Brain microvascular endothelial cell (primary cell): ENCODE data around the gene TMTC4.
A peak's percentile ranks its signal among the peaks of the same experiment; 100 is the strongest.

ENCODE experiments used
- DNase-seq: peaks from one replicate; pipeline ENCODE4 v3.0.0-alpha.2; 2020
- H3K27ac ChIP-seq: fragments of 250-450 bp; sonication (Bioruptor Pico); 2 replicates; pipeline ENCODE4 v1.5.1; 2020; ENCODE audit warnings: mild to moderate bottlenecking, moderate library complexity
- H3K27me3 ChIP-seq: fragments of 250-450 bp; sonication (Bioruptor Pico); replicated peaks from 2 replicates; pipeline ENCODE4 v1.5.1; 2020; ENCODE audit warnings: mild to moderate bottlenecking
- H3K36me3 ChIP-seq: fragments of 250-450 bp; sonication (Bioruptor Pico); replicated peaks from 2 replicates; pipeline ENCODE4 v1.5.1; 2020; ENCODE audit warnings: mild to moderate bottlenecking
- H3K4me3 ChIP-seq: 2 replicates; pipeline ENCODE4 v1.5.1; 2011; ENCODE audit warnings: low read depth, mild to moderate bottlenecking, control low read depth, low read length, moderate library complexity
- CTCF ChIP-seq: IDR thresholded peaks from 2 replicates; pipeline ENCODE4 v1.5.1; 2011; ENCODE audit warnings: low read depth, mild to moderate bottlenecking, moderate library complexity, low read length, control low read depth, inconsistent platforms; ENCODE audit errors: missing control alignments
- in situ Hi-C: cut with HindIII; loops from 2 replicates; pipeline ENCODE4 v1.10.0; 2017; ENCODE audit warnings: low sequenced_read_pairs, low pct_ligation_motif_present

The TMTC4 gene

GRCh38 chr13:100674572-100674871 lies at the start of gene TMTC4:
Gene TMTC4 (minus strand): TSS chr13:100674795. CDS start chr13:100670362, 4,433 bp downstream.
- peak within 1 kb of the TSS; percentile 74 for H3K4me3 ChIP-seq
- H3K27ac ChIP-seq, result peak within 1 kb of the TSS; percentile 47
- in situ Hi-C loops, result no loop called here
- no peaks in the 10 kb centered on the region for H3K27me3 ChIP-seq
- no peaks in the 10 kb centered on the region for H3K36me3 ChIP-seq
- TF ChIP-seq CTCF, result no peak
- no peak for DNase-seq

- in situ Hi-C loops, result no loop called here
- H3K27ac ChIP-seq, result no peak overlapping the region
These were observed 47.9 kb upstream of the TMTC4 start for GRCh38 chr13:100722517-100722916.

GRCh38 chr13:100721885-100722512 lies 47.4 kb upstream of the TMTC4 start:
- Histone ChIP-seq H3K36me3 (no peaks in the 10 kb centered on the region), H3K4me3 (no peak overlapping the region), H3K27ac (no peak overlapping the region), H3K27me3 (no peaks in the 10 kb centered on the region)
- in situ Hi-C loops, result no loop called here
- peak; percentile 53 for DNase-seq
- peak; percentile 82 for TF ChIP-seq CTCF

More at GRCh38 chr13:100722517-100722916, 47.9 kb upstream of the TMTC4 start:
- Histone ChIP-seq H3K27me3 (no peaks in the 10 kb centered on the region), H3K4me3 (no peak overlapping the region), H3K36me3 (no peaks in the 10 kb centered on the region)
- DNase-seq, result no peak
- peak; percentile 41 for TF ChIP-seq CTCF

- H3K27me3 ChIP-seq, result no peaks in the 10 kb centered on the region
- in situ Hi-C loops, result no loop called here
- no peak overlapping the region for H3K27ac ChIP-seq
- TF ChIP-seq CTCF, result no peak
- H3K36me3 ChIP-seq, result no peaks in the 10 kb centered on the region
- no peak overlapping the region for H3K4me3 ChIP-seq
- no peak for DNase-seq
These were observed 41.0 kb upstream of the TMTC4 start for GRCh38 chr13:100715604-100716003.

GRCh38 chr13:100714478-100714877 lies 39.9 kb upstream of the TMTC4 start:
- H3K36me3 ChIP-seq, result no peaks in the 10 kb centered on the region
- no peak overlapping the region for H3K27ac ChIP-seq
- DNase-seq, result no peak
- TF ChIP-seq CTCF, result no peak
- H3K27me3 ChIP-seq, result no peaks in the 10 kb centered on the region
- no peak overlapping the region for H3K4me3 ChIP-seq
- in situ Hi-C loops, result no loop called here

- in situ Hi-C loops, result no loop called here
- TF ChIP-seq CTCF, result no peak
These were observed 35.6 kb upstream of the TMTC4 start for GRCh38 chr13:100710176-100710575.

More at GRCh38 chr13:100710176-100710575, 35.6 kb upstream of the TMTC4 start:
- Histone ChIP-seq H3K27ac (no peak overlapping the region), H3K4me3 (no peak overlapping the region), H3K27me3 (no peaks in the 10 kb centered on the region), H3K36me3 (no peaks in the 10 kb centered on the region)
- no peak for DNase-seq
